SK-N-SH (cell line): ENCODE results near the gene RNF187.

Experiments
- CTCF ChIP-seq: fragments of 200-600 bp; sonication (generic); IDR thresholded peaks from 2 replicates; pipeline ENCODE4 v1.6.1; 2017; ENCODE audit warnings: antibody characterized with exemption, mild to moderate bottlenecking, moderate library complexity
- EZH2phosphoT487 ChIP-seq: fragments of 200-600 bp; sonication (generic); IDR thresholded peaks from 2 replicates; pipeline ENCODE4 v1.6.1; 2017; ENCODE audit warnings: low read depth, mixed run types, mild to moderate bottlenecking, antibody characterized with exemption, moderate library complexity, borderline replicate concordance
- MAX ChIP-seq: IDR thresholded peaks from 2 replicates; pipeline ENCODE4 v1.4.0; 2012; ENCODE audit warnings: low read depth
- RAD21 ChIP-seq: IDR thresholded peaks from 2 replicates; pipeline ENCODE4 v1.6.1; 2012; ENCODE audit warnings: mild to moderate bottlenecking, low read length
- RCOR1 ChIP-seq: fragments of 150-350 bp; IDR thresholded peaks from 2 replicates; pipeline ENCODE4 v1.6.1; 2017; ENCODE audit warnings: antibody characterized with exemption, low read length
- TAF1 ChIP-seq: IDR thresholded peaks from 2 replicates; pipeline ENCODE4 v1.6.1; 2012; ENCODE audit warnings: low read depth, mild to moderate bottlenecking, low read length, moderate library complexity, borderline replicate concordance
- TEAD4 ChIP-seq: IDR thresholded peaks from 2 replicates; pipeline ENCODE4 v1.4.0; 2012; ENCODE audit warnings: mild to moderate bottlenecking, borderline replicate concordance; ENCODE audit not compliant: insufficient read depth

GRCh38 chr1:228493141-228494043, 6.2 kb downstream of the RNF187 start:
- TF ChIP-seq CTCF (no peak), MAX (no peak), RAD21 (no peak), EZH2phosphoT487 (no peak), TAF1 (no peak), TEAD4 (no peak), RCOR1 (no peak)
